ENCODE measurements around the gene LGALS9. TPM values are rescaled to one million over a fixed set of nuclear protein-coding genes. Genes with fewer than 3 reads are reported as not detected.
"Not testable (repeated sequence)": the region's sequence is repeated elsewhere in the genome, so short reads cannot be mapped to it uniquely, and the experiment has no call there.

Gene LGALS9
- total and polyA plus RNA-seq, 3 experiments from 2014 or later = 9.3 to 9.9 (median 9.8) TPM

DNA sequence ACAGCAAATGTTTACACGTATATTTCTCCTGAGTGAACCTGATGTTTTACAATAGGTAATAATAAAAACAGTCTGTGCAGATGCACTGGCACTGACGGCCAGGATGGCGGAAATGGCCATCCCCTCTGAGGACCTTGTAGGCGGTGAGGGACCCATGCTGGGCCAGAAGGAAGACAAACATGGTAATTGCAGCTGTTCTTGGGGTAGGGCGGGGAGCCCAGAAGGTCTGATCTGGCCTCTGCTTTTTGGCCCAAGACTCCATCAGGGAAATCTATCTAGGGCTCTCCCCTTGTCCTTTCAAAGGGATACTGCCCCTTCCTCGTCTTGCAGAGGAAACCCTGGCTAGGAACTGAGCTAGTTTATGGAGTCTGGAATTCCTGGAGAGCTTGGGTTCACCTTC is 7.4 kb upstream of the LGALS9 start:
- Histone ChIP-seq H3K27me3 (ENCODE audit: insufficient read depth, low read length, poor library complexity, severe bottlenecking) (no peaks in the 10 kb centered on the region), H3K4me1 (ENCODE audit: insufficient read depth, low read length) (no peaks in the 10 kb centered on the region), H3K9me3 (ENCODE audit: low read length) (no peaks in the 10 kb centered on the region), H3K4me3 (ENCODE audit: low read length) (no peak overlapping the region), H3K27ac (ENCODE audit: low read depth, low read length) (no peak overlapping the region), H3K36me3 (ENCODE audit: insufficient read depth, low read length) (peaks cover 5% of the 10 kb centered on the region)
- H3K36me3 Mint-ChIP-seq = peaks cover 0 to 56% (median 6%) of the 10 kb centered on the region in 3 donors
- CTCF ChIA-PET = interaction anchor here (1.3 to 1.6 kb wide), 3 partner anchors 9 to 27 kb away, joined by 4 to 6 read pairs (median 4); no protein-coding TSS in a partner anchor
- DNase-seq = no peak
- H3K27ac Mint-ChIP-seq = peak overlapping the region in 1 of 8 donors; percentile 25
- POLR2A ChIA-PET = no interaction called here
- H3K27me3 Mint-ChIP-seq = no peaks in the 10 kb centered on the region
- peaks cover 0 to 6% (median 0%) of the 10 kb centered on the region in 3 donors for H3K4me1 Mint-ChIP-seq
- no peaks in the 10 kb centered on the region for H3K9me3 Mint-ChIP-seq
- H3K4me3 Mint-ChIP-seq = no peak overlapping the region

DNA sequence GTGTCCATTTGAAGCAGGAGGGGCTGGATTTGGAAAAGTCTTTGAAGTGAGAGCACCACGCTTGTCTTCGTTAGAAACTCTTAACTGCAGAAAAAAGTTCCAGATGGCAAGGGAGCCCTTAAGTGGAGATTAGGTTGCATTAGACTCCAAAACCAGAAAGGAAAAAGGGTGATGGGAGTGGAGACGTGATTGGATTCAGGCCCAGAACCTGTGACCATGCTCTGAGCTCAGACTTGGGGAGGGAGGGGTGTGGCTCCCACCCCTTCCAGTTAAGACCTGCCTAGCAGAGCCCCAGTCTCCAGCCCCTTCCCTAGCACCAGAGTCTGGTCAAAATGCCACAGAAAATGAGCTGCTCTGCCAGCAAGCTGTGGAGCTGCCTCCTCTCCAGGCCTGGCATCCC is 6.4 kb upstream of the LGALS9 start:
- no peak overlapping the region for H3K27ac ChIP-seq (ENCODE audit: low read depth, low read length)
- no peaks in the 10 kb centered on the region for H3K4me1 ChIP-seq (ENCODE audit: insufficient read depth, low read length)
- H3K27me3 ChIP-seq (ENCODE audit: insufficient read depth, low read length, poor library complexity, severe bottlenecking) = no peaks in the 10 kb centered on the region
- no peaks in the 10 kb centered on the region for H3K9me3 Mint-ChIP-seq
- H3K27ac Mint-ChIP-seq = no peak overlapping the region
- H3K36me3 ChIP-seq (ENCODE audit: insufficient read depth, low read length) = peaks cover 5% of the 10 kb centered on the region
- no peaks in the 10 kb centered on the region for H3K9me3 ChIP-seq (ENCODE audit: low read length)
- CTCF ChIA-PET = interaction anchor here (1.2 kb wide), 1 partner anchor 22 kb away, joined by 3 read pairs; no protein-coding TSS in a partner anchor
- POLR2A ChIA-PET = no interaction called here
- peaks cover 0 to 50% (median 6%) of the 10 kb centered on the region in 3 donors for H3K36me3 Mint-ChIP-seq
- peaks cover 4 to 10% (median 4%) of the 10 kb centered on the region in 3 donors for H3K4me1 Mint-ChIP-seq
- no peak overlapping the region for H3K4me3 Mint-ChIP-seq
- H3K4me3 ChIP-seq (ENCODE audit: low read length) = no peak overlapping the region
- DNase-seq = no peak
- no peaks in the 10 kb centered on the region for H3K27me3 Mint-ChIP-seq

DNA sequence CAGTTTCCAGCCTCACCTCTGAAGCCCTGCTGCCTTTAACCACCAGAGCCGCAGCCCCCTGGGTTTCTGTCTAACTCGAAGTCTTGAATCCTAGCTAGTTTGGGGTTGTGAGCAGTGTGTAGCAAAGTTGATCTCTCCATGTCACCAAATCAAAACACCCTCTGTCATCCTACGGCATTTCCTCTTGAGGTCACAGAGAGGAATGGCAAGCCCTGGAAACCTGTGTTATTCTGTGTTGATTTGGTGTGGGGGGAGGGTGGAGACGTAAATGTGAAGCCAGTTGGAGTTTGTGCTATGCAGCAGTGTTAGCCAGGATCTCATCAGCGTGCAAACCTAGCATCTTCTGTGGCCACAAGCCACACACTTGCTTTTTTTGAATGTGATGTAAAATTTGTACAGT is 5.1 kb upstream of the LGALS9 start:
- POLR2A ChIA-PET = no interaction called here
- CTCF ChIA-PET = interaction anchor here (1.2 kb wide), 1 partner anchor 20 kb away, joined by 3 read pairs; no protein-coding TSS in a partner anchor
- peak overlapping the region in 2 of 8 donors; percentile 34 to 56 for H3K27ac Mint-ChIP-seq

DNA sequence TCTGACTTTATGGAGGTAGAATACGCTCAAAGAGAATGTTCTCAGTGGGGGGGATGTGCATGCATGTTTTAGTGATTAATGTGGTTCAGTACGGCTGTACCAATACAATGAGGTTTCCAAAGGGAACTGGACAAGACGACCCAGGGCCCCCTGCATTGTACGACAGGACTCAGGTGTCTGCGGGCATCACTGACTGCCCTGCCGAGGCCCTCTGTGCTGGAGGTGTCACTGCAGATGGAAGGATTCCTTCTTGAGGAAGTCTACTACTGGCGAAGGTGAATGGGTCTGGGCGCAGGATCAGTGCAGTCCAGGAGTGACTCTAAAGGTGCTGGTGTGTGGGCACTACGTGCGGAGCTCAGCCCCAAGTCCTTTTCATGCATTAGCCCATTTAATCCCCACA is 3.5 kb upstream of the LGALS9 start:
- CTCF ChIA-PET = no interaction called here
- Mint-ChIP-seq H3K4me1 (peaks cover 24 to 28% (median 28%) of the 10 kb centered on the region in 3 donors), H3K9me3 (no peaks in the 10 kb centered on the region), H3K4me3 (no peak overlapping the region), H3K27ac (peak overlapping the region in 2 of 8 donors; percentile 14 to 43), H3K27me3 (no peaks in the 10 kb centered on the region), H3K36me3 (peaks cover 0 to 27% (median 6%) of the 10 kb centered on the region in 3 donors)
- DNase-seq = no peak
- Histone ChIP-seq H3K4me3 (ENCODE audit: low read length) (no peak overlapping the region), H3K9me3 (ENCODE audit: low read length) (no peaks in the 10 kb centered on the region), H3K27me3 (ENCODE audit: insufficient read depth, low read length, poor library complexity, severe bottlenecking) (no peaks in the 10 kb centered on the region), H3K4me1 (ENCODE audit: insufficient read depth, low read length) (peaks cover 22% of the 10 kb centered on the region), H3K36me3 (ENCODE audit: insufficient read depth, low read length) (no peaks in the 10 kb centered on the region), H3K27ac (ENCODE audit: low read depth, low read length) (no peak overlapping the region)
- POLR2A ChIA-PET = no interaction called here

More for the DNA sequence above, 5.1 kb upstream of the LGALS9 start:
- Histone ChIP-seq H3K4me1 (ENCODE audit: insufficient read depth, low read length) (peaks cover 11% of the 10 kb centered on the region), H3K27ac (ENCODE audit: low read depth, low read length) (no peak overlapping the region), H3K36me3 (ENCODE audit: insufficient read depth, low read length) (peaks cover 5% of the 10 kb centered on the region), H3K9me3 (ENCODE audit: low read length) (no peaks in the 10 kb centered on the region), H3K27me3 (ENCODE audit: insufficient read depth, low read length, poor library complexity, severe bottlenecking) (no peaks in the 10 kb centered on the region), H3K4me3 (ENCODE audit: low read length) (no peak overlapping the region)
- Mint-ChIP-seq H3K27me3 (no peaks in the 10 kb centered on the region), H3K4me3 (no peak overlapping the region), H3K9me3 (no peaks in the 10 kb centered on the region), H3K4me1 (peaks cover 13 to 20% (median 16%) of the 10 kb centered on the region in 3 donors), H3K36me3 (peaks cover 0 to 40% (median 6%) of the 10 kb centered on the region in 3 donors)
- no peak for DNase-seq

DNA sequence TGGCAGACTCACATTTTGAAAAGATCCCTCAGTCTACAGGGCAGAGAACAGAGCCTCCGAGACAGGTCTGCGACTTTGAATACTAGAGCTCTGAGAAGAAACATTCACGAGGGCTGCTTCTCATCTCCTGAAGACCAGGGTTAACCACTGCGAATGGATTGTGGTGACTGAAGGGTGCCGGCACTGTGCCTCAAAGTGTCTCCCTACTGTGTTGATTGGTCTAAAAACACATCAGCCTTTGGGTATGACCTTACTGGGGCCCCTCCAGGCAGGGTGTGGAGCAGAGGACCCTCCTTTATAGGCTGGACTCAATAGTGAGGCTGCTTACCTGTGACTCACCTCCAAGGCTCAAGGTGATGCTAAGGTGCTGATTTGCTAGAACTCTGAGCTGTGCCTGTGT is 2.6 kb upstream of the LGALS9 start:
- no peaks in the 10 kb centered on the region for H3K27me3 ChIP-seq (ENCODE audit: insufficient read depth, low read length, poor library complexity, severe bottlenecking)
- H3K36me3 ChIP-seq (ENCODE audit: insufficient read depth, low read length) = no peaks in the 10 kb centered on the region
- H3K27me3 Mint-ChIP-seq = no peaks in the 10 kb centered on the region
- H3K27ac ChIP-seq (ENCODE audit: low read depth, low read length) = no peak overlapping the region
- peaks cover 24% of the 10 kb centered on the region for H3K4me1 ChIP-seq (ENCODE audit: insufficient read depth, low read length)
- no peaks in the 10 kb centered on the region for H3K9me3 ChIP-seq (ENCODE audit: low read length)
- H3K4me3 Mint-ChIP-seq = no peak overlapping the region
- POLR2A ChIA-PET = no interaction called here
- DNase-seq = no peak
- H3K27ac Mint-ChIP-seq = peak overlapping the region in 2 of 8 donors; percentile 38 to 54
- no peak overlapping the region for H3K4me3 ChIP-seq (ENCODE audit: low read length)
- peaks cover 0 to 18% (median 5%) of the 10 kb centered on the region in 3 donors for H3K36me3 Mint-ChIP-seq
- H3K4me1 Mint-ChIP-seq = peaks cover 24 to 32% (median 32%) of the 10 kb centered on the region in 3 donors
- CTCF ChIA-PET = no interaction called here
- H3K9me3 Mint-ChIP-seq = no peaks in the 10 kb centered on the region

DNA sequence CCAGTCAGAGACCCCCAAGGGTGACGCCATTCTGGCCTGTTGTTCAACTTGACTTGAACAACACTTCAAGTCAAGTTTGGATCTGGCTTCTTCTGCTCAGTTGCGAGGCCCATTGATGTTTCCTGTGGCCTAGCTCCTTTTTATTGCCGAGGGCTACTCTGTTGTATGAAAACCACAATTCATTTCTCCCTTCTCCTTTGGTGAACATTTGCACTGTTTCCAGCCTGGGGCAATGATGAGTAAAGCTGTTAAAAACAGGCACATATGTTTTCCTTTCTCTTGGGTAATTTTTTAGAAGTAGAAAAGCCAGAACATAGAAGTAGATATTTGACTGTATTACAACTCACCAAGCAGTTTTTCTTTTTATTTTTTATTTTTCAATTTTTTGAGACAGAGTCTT is 1.7 kb upstream of the LGALS9 start:
- H3K27me3 ChIP-seq (ENCODE audit: insufficient read depth, low read length, poor library complexity, severe bottlenecking); DNase-seq; POLR2A ChIA-PET; H3K9me3 ChIP-seq (ENCODE audit: low read length); H3K9me3 Mint-ChIP-seq; H3K27ac ChIP-seq (ENCODE audit: low read depth, low read length); H3K4me3 ChIP-seq (ENCODE audit: low read length); CTCF ChIA-PET; H3K36me3 ChIP-seq (ENCODE audit: insufficient read depth, low read length); H3K4me3 Mint-ChIP-seq; H3K27me3 Mint-ChIP-seq: not testable (repeated sequence)
- H3K36me3 Mint-ChIP-seq = peaks cover 0 to 11% (median 2%) of the 10 kb centered on the region in 3 donors
- peak overlapping the region in 5 of 8 donors; percentile 0 to 74 (median 51) for H3K27ac Mint-ChIP-seq
- peaks cover 24% of the 10 kb centered on the region for H3K4me1 ChIP-seq (ENCODE audit: insufficient read depth, low read length)
- H3K4me1 Mint-ChIP-seq = peaks cover 24 to 32% (median 32%) of the 10 kb centered on the region in 3 donors

DNA sequence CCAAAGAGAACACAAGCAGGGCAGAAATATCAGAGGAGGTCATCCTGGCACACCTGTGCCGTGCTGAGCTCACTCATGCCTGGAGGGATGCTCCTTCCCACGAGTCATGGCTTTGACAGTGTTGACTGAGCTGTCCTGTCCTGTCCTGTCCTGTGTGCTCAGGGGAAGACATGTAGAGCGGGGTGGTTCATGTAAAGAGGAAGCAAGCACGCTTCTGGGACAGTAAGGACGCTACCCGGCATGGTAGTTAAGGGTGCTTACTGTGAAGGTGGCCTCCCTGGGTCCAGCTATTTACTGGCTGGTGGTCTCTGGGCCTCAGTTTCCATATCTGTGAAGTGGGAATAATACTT is 398 bp downstream of the LGALS9 start:
- no peaks in the 10 kb centered on the region for H3K36me3 ChIP-seq (ENCODE audit: insufficient read depth, low read length)
- H3K4me1 ChIP-seq (ENCODE audit: insufficient read depth, low read length) = peaks cover 24% of the 10 kb centered on the region
- Mint-ChIP-seq H3K4me3 (peak overlapping the region; percentile 82 to 94 (median 91)), H3K36me3 (peaks cover 0 to 3% (median under 1%) of the 10 kb centered on the region in 3 donors), H3K27ac (peak overlapping the region in 7 of 8 donors; percentile 8 to 95 (median 88)), H3K4me1 (peaks cover 26 to 41% (median 40%) of the 10 kb centered on the region in 3 donors), H3K9me3 (no peaks in the 10 kb centered on the region), H3K27me3 (no peaks in the 10 kb centered on the region)
- no peaks in the 10 kb centered on the region for H3K27me3 ChIP-seq (ENCODE audit: insufficient read depth, low read length, poor library complexity, severe bottlenecking)
- H3K27ac ChIP-seq (ENCODE audit: low read depth, low read length) = peak overlapping the region; percentile 27
- no peak for DNase-seq
- ChIA-PET CTCF (interaction anchor here (1.2 to 2.5 kb wide), 3 partner anchors 8 to 23 kb away, joined by 4 to 6 read pairs (median 6); no protein-coding TSS in a partner anchor), POLR2A (no interaction called here)
- peak overlapping the region; percentile 89 for H3K4me3 ChIP-seq (ENCODE audit: low read length)
- no peaks in the 10 kb centered on the region for H3K9me3 ChIP-seq (ENCODE audit: low read length)

DNA sequence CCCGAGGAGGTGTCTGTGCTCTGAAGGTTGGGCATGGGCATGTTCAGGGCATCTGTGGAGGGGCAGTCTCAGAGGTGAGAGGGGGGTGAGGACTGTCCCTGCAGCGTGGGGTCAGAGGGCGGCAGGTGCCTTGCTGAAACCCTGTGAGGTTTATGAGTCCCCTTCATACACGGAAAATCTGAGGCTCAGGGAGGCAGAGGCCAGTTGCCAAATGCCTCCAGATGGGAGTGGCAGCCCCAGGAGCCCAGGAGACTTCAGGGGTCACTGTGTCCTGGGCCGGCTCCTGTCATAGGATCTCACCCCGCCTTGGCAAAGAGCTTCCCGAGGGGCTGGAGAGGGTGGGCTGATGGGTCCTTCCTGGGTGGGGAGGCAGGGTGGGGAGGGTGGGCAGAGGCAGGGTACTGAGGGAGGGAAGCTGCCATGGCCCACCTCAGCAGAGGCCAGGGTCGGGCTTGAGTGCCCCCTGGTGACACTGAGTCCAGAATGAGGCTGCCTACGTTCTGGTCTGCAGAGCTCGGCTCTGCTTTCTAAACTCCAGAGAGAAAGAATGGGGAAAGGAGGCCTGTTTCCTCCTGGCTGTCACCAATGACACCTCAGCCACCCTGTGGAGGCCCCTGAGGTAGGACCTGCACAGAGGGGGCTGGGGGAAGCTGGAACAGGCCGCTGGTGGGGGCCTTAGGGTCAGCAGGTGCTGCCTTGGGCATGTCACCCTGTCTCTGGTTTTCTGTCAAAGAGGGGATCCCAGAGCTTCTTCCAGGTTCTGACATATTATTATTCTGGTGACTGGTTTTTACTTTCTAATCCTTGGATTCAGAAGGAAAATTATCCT is 1.1 kb downstream of the LGALS9 start:
- DNase-seq = no peak
- no peaks in the 10 kb centered on the region for H3K27me3 Mint-ChIP-seq
- H3K27ac Mint-ChIP-seq = peak overlapping the region in 6 of 8 donors; percentile 81 to 95 (median 90)
- H3K4me3 ChIP-seq (ENCODE audit: low read length) = peak overlapping the region; percentile 89
- H3K36me3 ChIP-seq (ENCODE audit: insufficient read depth, low read length) = no peaks in the 10 kb centered on the region
- H3K9me3 ChIP-seq (ENCODE audit: low read length) = no peaks in the 10 kb centered on the region
- no peaks in the 10 kb centered on the region for H3K27me3 ChIP-seq (ENCODE audit: insufficient read depth, low read length, poor library complexity, severe bottlenecking)
- H3K27ac ChIP-seq (ENCODE audit: low read depth, low read length) = no peak overlapping the region
- peaks cover 0 to 3% (median 0%) of the 10 kb centered on the region in 3 donors for H3K36me3 Mint-ChIP-seq
- peaks cover 26 to 41% (median 40%) of the 10 kb centered on the region in 3 donors for H3K4me1 Mint-ChIP-seq
- no peaks in the 10 kb centered on the region for H3K9me3 Mint-ChIP-seq
- ChIA-PET POLR2A (no interaction called here), CTCF (interaction anchor here (1.2 to 2.5 kb wide), 3 partner anchors 9 to 30 kb away, joined by 5 to 6 read pairs (median 6); no protein-coding TSS in a partner anchor)
- H3K4me3 Mint-ChIP-seq = peak overlapping the region; percentile 82 to 94 (median 91)
- H3K4me1 ChIP-seq (ENCODE audit: insufficient read depth, low read length) = peaks cover 24% of the 10 kb centered on the region
